ENCODE results near the gene GSDME.
"Not testable (repeated sequence)": the region's sequence is repeated elsewhere in the genome, so short reads cannot be mapped to it uniquely, and the experiment has no call there.

The GSDME gene

DNA sequence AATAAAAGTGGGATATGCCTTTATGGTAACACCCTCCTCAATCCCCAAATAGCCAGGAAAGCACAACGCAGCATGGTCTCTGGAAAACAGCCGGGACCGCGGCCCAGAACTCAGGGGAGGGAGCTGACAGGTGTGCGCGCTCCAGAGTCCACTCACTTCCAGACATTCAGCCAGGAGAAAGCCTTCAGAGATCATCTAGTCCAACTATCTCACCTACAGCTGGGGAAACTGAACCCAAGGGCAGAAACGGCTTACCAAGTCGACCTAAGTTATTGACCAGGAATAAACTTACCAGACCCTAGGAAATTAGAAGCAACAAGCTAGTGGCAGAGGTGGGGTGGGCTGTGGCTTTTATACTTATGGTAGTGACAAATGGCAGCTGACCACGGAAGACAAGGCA, 16.4 kb downstream of the GSDME start:
- no peak for DNase-seq

DNA sequence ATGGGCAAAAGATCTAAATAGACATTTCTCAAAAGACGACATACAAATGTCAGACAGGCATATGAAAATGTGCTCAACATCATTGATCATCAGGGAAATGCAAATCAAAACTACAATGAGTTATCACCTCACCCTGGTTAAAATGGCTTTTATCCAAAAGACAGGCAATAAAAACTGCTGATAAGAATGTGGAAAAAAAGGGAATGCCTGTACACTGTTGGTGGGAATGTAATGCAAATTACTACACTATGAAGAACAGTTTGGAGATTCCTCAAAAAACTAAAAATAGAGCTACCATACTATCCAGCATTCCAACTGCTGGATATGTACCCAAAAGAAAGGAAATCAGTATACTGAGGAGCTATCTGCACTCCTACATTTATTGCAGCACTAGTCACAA, 18.0 kb downstream of the GSDME start:
- no peak for DNase-seq

GRCh38 chr7:24738577-24738976, 18.7 kb downstream of the GSDME start:
- no peak for DNase-seq

- DNase-seq: no peak
Observed at GRCh38 chr7:24737281-24737680, 20.0 kb downstream of the GSDME start.

- DNase-seq: not testable (repeated sequence)
Observed at GRCh38 chr7:24735594-24735993, 21.7 kb downstream of the GSDME start.

DNA sequence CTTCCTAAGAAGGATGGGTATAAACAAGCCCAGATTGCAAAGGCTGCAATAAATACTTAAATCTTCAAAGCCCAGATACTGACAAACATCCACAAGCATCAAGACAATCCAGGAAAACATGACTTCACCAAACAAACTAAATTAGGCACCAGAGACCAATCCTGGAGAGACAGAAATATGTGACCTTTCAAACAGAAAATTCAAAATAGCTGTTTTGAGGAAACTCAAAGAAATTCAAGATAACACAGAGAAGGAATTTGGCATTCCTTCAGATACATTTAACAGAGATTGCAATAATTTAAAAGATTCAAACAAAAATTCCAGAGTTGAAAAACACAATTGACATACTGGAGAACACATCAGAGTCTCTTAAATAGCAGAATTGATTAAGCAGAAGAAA, 23.0 kb downstream of the GSDME start:
- DNase-seq: no peak

DNA sequence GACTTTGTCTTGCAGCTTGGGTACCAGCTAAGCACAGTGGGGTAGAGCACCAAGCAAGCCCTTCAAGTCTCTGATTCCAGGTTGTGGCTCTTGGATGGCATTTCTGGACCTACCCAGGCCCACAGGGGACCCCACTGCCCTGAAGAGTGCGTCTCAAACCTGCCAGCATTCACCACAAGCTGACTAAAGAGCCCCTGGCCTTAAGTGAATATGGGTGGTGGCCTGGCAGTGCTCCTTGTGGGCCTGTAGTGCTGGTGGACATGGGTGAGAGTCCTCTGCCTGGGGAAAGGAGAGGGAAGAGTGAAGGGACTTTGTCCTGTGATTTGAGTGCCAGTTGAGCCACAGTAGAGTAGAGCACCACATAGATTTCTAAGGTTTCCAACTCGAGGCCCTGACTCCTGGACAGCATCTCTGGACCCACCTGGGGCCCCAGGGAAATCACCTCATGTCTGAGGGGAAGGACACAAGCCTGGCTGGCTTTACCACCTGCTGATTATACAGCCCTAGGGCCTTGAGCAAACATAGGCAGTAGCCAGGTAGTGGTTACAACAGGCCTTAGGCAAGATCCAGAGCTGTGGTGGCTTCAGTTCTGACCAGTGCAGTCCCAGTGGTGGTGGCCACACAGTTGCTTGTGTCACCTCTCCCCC, 23.7 kb downstream of the GSDME start:
- DNase-seq: no peak

GRCh38 chr7:24732646-24733413, 24.4 kb downstream of the GSDME start:
- DNase-seq: no peak

GRCh38 chr7:24731313-24731712, 26.0 kb downstream of the GSDME start:
- no peak for DNase-seq

- DNase-seq: no peak
Observed at GRCh38 chr7:24730018-24730369, 27.3 kb downstream of the GSDME start.

GRCh38 chr7:24729365-24730017, 27.8 kb downstream of the GSDME start:
- peak; percentile 54 for DNase-seq

DNA sequence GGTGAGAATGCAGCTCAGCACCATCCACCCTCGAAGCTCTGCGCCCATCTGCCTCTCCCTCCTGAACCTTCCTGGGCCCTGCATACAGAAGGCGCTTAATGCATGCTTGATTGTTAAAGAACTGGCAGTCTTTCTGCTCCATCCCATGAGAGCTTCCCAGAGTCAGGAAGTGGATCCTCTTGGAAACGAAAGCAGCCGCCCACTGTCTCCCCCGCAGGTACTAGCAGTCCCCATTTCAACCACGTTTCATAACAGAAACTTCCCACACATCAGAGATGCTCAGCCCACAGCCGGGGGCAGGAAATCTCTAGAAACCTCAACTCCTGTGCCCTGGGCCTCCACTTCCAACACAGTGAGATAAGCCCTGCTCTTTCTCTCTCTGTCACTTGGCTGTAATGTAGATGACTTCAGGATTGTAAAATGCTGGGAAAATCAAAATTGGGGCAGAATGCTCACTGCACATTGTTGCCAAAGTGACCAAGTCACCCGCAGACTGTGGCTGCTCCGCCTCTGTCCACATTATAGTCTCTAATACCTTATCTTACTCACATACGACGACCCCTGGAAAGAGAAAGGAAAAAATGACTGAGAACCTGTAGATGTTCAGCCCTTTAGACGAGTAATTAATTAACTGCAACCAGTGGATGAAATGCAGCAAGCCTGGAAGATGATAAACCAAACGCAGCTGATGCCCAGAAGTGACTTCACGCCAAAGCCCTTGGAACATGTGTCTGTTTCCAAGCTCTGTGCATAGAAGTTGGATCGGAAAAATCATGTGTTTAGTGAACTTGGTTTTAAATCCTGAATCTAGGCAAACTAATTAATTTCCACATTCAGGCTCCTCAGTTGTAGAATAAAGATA, 28.5 kb downstream of the GSDME start:
- no peak for DNase-seq

GRCh38 chr7:24728121-24728500, 29.2 kb downstream of the GSDME start:
- DNase-seq: no peak

- no peak for DNase-seq
Observed at GRCh38 chr7:24727154-24728120, 29.8 kb downstream of the GSDME start.

- no peak for DNase-seq
Observed at GRCh38 chr7:24725554-24726241, 31.6 kb downstream of the GSDME start.

DNA sequence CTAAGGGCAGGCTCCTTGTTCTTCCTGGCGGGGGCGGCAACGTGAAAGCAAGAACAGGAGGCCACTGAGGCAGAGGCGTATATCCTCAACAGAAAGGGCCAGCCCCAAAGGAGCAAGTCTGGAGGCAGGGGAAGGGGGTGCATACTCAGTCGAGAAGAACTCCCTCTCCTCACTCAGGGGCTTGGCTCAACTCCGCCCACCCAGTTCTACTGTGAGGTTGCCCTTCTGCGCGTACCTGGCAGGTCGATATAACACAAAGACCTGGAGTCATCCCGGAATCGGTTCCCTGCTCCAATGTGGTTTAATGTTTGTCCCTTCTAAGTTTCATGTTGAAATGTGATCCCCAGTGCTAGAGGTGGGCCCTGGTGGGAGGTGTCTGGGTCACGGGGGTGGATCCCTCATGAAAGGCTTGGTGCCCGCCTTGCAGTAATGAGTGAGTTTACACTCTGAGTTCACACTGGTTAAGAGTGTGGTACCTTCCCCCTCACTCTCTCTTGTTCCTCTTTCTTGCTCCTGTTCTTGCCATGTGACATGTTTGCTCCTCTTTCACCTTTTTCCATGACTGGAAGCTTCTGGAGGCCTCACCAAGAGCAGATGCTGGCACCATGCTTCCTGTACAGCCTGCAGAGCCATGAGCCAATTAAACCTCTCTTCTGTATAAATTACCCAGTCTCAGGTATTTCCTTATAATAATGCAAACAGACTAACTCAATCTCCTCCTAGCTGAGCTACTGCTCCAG, 32.6 kb downstream of the GSDME start:
- no peak for DNase-seq

DNA sequence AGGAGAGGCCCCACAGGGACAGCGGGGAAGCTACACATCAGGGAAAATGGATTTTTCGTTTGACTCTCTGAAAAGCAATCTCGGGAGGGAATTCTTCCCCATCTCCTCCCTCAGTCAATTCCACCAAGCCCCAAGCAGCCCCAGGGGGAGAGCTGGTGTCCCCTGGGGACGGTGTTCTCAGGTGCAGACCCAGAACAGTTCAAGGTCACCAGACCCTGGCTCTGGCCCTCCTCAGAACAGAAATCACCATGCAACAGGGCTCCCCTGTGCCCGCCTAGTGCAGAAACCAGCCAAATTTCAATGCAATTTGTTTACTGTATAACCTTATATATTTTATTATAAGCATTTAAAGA, 34.1 kb downstream of the GSDME start:
- no peak for DNase-seq

DNA sequence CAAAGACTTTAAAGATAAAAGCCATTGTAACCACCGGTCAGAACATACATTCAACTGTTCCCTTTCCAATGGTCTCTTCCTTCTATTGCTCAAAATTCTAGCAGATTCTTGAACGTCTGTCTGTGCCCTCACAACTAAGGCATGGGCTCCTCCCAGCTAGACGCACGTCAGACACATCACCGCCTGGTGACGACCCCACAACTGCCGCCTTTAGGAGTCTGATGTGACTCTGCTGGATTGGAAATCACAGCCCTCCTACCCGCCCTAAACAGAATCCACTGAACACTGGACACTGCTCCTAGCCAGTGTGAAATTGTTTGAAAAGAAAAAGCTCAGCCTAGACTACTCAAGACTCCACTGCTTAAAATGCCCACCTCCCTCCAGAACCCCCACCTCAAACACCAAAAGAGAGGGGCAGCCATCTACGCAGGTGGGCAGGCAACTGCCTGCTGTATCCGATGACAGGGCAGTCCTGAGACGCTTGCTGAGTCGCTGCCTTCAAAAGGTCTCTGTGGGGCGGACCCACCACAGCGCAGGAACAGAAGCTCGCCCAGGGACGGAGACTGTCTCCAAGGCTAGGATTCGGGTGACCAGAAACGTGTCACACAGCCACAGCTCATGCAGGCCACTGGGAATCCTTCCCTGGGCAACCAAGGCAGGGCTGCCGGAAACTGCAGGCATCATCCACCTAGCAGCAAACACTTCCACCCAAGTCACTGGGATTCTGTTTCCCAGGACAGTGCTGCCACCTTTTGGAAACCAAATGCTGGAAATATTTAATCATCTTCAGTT, 34.7 kb downstream of the GSDME start:
- peak; percentile 20 for DNase-seq

DNA sequence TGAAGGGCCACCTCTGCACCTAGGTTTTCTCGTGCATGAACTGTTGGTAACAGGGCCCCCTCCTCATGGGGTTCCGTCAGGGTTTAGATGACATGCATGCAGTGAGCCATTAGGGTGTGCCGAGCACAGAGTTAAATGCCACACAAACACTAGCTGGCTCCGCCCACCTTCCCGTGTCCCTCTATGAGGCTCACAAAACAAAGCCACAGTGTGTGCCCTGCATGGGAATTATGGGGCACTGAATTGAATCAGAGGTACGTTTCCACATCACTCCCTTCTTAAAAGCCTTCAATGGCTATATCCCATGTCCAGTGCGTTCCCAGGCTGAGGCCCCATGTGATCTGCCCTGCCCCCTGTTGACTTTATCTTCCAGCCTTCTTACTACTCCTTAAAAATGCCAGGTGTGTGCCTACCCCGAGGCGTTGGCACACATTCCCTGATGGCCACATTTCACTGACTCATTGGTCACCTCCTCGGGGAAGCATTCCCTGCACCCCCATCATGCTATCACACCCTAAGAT, 35.7 kb downstream of the GSDME start:
- no peak for DNase-seq

- no peak for DNase-seq
Observed at GRCh38 chr7:24720283-24720682, 37.0 kb downstream of the GSDME start.
